OCI-LY3 (cell line): Measurements from ENCODE around the gene CHD6.

Experiments used
- H2AFZ ChIP-seq: fragments of 200-600, 300-600 bp; shearing (Covaris generic); 2 replicates; pipeline ENCODE4 v1.6.0; 2014; ENCODE audit warnings: antibody characterized with exemption, low read depth, low read length
- H3K27ac ChIP-seq: fragments of 200-600, 300-600 bp; sonication (generic); 2 replicates; pipeline ENCODE4 v1.5.1; 2014; ENCODE audit warnings: mild to moderate bottlenecking, low read length, moderate library complexity, mixed read lengths
- H3K27me3 ChIP-seq: fragments of 200-600, 300-600 bp; sonication (generic); 2 replicates; pipeline ENCODE4 v1.6.1; 2014; ENCODE audit warnings: low read depth, low read length, mixed read lengths
- H3K36me3 ChIP-seq: fragments of 200-600, 300-600 bp; sonication (generic); replicated peaks from 2 replicates; pipeline ENCODE3; 2014; ENCODE audit warnings: low read depth, low read length, mixed read lengths
- H3K4me1 ChIP-seq: fragments of 300-600, 200-600 bp; sonication (generic); 2 replicates; pipeline ENCODE4 v1.6.1; 2014; ENCODE audit warnings: low read length, mixed read lengths
- H3K4me2 ChIP-seq: fragments of 200-600, 300-600 bp; sonication (generic); 2 replicates; pipeline ENCODE4 v1.6.1; 2014; ENCODE audit warnings: low read length, mixed read lengths
- H3K4me3 ChIP-seq: fragments of 300-600, 200-600 bp; sonication (generic); 2 replicates; pipeline ENCODE4 v1.5.1; 2014; ENCODE audit warnings: antibody characterized with exemption, mild to moderate bottlenecking, low read length, moderate library complexity
- H3K79me2 ChIP-seq: fragments of 300-600, 200-600 bp; shearing (Covaris generic); 2 replicates; pipeline ENCODE4 v1.6.1; 2014; ENCODE audit warnings: mild to moderate bottlenecking, low read length, mixed read lengths
- H3K9ac ChIP-seq: fragments of 300-600, 200-600 bp; shearing (Covaris generic); 2 replicates; pipeline ENCODE4 v1.6.0; 2014; ENCODE audit warnings: mild to moderate bottlenecking, low read length, moderate library complexity
- H3K9me3 ChIP-seq: fragments of 200-600, 300-600 bp; shearing (Covaris generic); 2 replicates; pipeline ENCODE4 v1.6.1; 2014; ENCODE audit warnings: low read length, mixed read lengths; ENCODE audit not compliant: insufficient read depth
- H4K20me1 ChIP-seq: fragments of 200-600, 300-600 bp; sonication (generic); 2 replicates; pipeline ENCODE4 v1.6.1; 2016; ENCODE audit warnings: low read length, mixed read lengths; ENCODE audit not compliant: insufficient read depth
- EZH2phosphoT487 ChIP-seq: fragments of 200-600 bp; shearing (Covaris generic); IDR thresholded peaks from 2 replicates; pipeline ENCODE4 v1.6.1; 2018; ENCODE audit warnings: antibody characterized with exemption, mixed run types, low read depth
- TF ChIP-seq, protein P1 (sequence below): fragments of 200-600, 300-600 bp; sonication (generic); IDR thresholded peaks from 2 replicates; pipeline ENCODE4 v1.5.1; 2014; ENCODE audit warnings: antibody characterized with exemption, low read length, low read depth

The CHD6 gene, protein sequence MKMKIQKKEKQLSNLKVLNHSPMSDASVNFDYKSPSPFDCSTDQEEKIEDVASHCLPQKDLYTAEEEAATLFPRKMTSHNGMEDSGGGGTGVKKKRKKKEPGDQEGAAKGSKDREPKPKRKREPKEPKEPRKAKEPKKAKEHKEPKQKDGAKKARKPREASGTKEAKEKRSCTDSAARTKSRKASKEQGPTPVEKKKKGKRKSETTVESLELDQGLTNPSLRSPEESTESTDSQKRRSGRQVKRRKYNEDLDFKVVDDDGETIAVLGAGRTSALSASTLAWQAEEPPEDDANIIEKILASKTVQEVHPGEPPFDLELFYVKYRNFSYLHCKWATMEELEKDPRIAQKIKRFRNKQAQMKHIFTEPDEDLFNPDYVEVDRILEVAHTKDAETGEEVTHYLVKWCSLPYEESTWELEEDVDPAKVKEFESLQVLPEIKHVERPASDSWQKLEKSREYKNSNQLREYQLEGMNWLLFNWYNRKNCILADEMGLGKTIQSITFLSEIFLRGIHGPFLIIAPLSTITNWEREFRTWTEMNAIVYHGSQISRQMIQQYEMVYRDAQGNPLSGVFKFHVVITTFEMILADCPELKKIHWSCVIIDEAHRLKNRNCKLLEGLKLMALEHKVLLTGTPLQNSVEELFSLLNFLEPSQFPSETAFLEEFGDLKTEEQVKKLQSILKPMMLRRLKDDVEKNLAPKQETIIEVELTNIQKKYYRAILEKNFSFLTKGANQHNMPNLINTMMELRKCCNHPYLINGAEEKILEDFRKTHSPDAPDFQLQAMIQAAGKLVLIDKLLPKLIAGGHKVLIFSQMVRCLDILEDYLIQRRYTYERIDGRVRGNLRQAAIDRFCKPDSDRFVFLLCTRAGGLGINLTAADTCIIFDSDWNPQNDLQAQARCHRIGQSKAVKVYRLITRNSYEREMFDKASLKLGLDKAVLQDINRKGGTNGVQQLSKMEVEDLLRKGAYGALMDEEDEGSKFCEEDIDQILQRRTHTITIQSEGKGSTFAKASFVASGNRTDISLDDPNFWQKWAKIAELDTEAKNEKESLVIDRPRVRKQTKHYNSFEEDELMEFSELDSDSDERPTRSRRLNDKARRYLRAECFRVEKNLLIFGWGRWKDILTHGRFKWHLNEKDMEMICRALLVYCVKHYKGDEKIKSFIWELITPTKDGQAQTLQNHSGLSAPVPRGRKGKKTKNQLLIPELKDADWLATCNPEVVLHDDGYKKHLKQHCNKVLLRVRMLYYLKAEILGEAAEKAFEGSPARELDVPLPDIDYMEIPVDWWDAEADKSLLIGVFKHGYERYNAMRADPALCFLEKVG (N-terminal part only)

DNA sequence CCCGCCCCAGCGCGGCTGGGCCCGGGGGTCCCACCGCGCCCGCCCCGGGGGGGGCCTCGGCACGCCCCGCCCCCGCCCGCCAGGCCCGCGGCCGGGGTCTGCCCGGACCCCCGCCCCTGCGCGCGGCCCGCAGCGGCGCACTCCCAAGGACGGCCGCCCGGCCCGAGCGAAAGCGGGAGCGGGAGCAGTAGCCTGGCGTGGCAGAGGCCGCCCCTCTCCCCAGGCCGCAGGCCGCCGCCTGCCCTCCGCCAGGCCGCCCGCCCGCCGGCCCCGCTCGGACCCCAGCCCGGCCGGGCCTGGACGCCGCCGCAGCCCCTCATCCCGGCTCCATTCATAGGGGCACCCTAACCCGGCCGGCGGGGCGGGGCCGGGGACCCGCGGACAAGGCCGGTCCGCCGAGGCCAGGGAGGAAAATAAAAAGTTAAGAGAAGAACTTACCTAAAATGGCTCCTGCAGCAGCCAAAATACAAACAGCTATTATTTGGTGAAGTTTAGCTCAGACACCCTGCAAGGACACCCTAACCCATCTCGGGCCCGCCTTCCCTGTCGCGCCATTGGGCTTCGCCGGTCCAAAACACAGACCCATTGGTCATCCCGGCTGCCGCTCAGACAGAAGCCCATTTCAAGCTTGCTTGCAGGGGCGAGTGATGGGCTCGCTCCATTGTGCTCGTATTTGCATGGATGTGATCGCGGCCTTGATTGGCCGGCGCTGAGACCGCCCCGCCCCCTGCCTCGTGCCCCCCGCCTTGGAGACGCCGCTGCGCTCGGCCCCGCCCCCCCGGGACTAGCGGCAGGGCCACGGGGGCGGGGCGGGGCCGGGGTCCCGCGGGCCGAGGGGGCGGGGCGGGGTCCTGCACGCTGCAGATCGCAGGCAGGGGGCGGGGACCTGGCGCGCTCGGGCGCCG lies at the start of gene CHD6:
TSS of gene CHD6 (minus strand) at position 476 of the 905 bp plus-strand sequence. CDS start 67,040 bp downstream, outside the sequence.
- Histone ChIP-seq H3K79me2 (peaks cover 49% of the 10 kb centered on the region), H3K27me3 (no peaks in the 10 kb centered on the region), H3K4me1 (peaks cover 49% of the 10 kb centered on the region), H3K4me3 (peak within 1 kb of the TSS; percentile 87), H3K27ac (peak within 1 kb of the TSS; percentile 66), H4K20me1 (peaks cover 39% of the 10 kb centered on the region), H3K36me3 (peaks cover 7% of the 10 kb centered on the region), H3K9ac (peak within 1 kb of the TSS; percentile 83), H3K4me2 (peak within 1 kb of the TSS; percentile 98), H2AFZ (peak within 1 kb of the TSS; percentile 80), H3K9me3 (no peaks in the 10 kb centered on the region)
- TF ChIP-seq EZH2phosphoT487, result no peak
- TF ChIP-seq, protein P1, sequence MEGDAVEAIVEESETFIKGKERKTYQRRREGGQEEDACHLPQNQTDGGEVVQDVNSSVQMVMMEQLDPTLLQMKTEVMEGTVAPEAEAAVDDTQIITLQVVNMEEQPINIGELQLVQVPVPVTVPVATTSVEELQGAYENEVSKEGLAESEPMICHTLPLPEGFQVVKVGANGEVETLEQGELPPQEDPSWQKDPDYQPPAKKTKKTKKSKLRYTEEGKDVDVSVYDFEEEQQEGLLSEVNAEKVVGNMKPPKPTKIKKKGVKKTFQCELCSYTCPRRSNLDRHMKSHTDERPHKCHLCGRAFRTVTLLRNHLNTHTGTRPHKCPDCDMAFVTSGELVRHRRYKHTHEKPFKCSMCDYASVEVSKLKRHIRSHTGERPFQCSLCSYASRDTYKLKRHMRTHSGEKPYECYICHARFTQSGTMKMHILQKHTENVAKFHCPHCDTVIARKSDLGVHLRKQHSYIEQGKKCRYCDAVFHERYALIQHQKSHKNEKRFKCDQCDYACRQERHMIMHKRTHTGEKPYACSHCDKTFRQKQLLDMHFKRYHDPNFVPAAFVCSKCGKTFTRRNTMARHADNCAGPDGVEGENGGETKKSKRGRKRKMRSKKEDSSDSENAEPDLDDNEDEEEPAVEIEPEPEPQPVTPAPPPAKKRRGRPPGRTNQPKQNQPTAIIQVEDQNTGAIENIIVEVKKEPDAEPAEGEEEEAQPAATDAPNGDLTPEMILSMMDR, result no peak

DNA sequence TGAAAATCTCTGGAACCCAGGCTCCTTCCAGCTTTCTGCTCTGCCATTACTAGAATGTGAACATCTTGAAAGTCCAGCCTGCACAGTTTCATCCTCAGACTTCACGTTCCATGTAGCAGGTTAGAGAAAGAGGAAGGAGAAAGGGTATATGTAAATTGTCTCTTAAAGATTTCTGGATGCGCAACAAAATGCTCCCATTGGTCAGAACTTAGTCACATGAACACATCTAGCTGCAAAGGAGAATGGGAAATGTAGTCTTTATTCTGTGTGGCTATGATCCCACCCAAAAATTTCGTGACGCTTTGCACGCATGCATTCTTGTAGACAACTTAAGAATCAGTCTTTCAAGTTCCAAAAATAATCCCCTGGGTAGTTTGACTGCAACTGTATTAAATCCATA lies 46.4 kb upstream of the CHD6 start:
- H3K79me2 ChIP-seq, result no peaks in the 10 kb centered on the region
- peaks cover 14% of the 10 kb centered on the region for H3K4me1 ChIP-seq
- H3K9ac ChIP-seq, result peak overlapping the region; percentile 61
- H3K4me2 ChIP-seq, result peak overlapping the region; percentile 83
- no peaks in the 10 kb centered on the region for H3K9me3 ChIP-seq
- no peaks in the 10 kb centered on the region for H3K36me3 ChIP-seq
- H3K27me3 ChIP-seq, result no peaks in the 10 kb centered on the region; the same call in 1 of the 2 replicates
- H2AFZ ChIP-seq, result peak overlapping the region; percentile 97
- peak overlapping the region; percentile 75 for H3K4me3 ChIP-seq
- no peaks in the 10 kb centered on the region for H4K20me1 ChIP-seq
- TF ChIP-seq EZH2phosphoT487, result no peak
- TF ChIP-seq, protein P1, result no peak
- peak overlapping the region; percentile 43 for H3K27ac ChIP-seq

DNA sequence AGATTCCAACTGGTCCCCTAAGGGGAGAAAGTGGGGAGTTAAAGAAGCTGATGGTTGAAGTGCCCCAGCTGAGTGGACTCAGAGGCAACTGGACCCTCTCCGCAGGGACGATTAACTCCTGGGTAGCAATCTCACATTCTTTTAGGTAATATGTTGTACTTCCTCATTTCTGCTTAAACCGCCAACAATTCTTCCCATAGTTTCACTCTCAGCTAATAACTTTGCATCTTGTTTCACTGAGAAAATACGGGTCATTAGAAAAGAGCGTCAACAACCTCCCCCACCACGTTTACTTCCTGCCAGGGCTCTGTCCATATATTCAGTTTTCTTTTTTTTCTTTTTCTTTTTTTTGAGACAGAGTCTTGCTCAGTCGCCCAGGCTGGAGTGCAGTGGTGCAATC lies 39.5 kb upstream of the CHD6 start:
- H3K9me3 ChIP-seq, result no peaks in the 10 kb centered on the region
- H3K9ac ChIP-seq, result no peak overlapping the region
- no peak overlapping the region for H3K27ac ChIP-seq
- no peaks in the 10 kb centered on the region for H4K20me1 ChIP-seq
- H3K4me2 ChIP-seq, result peak overlapping the region; percentile 42
- H3K4me3 ChIP-seq, result peak overlapping the region; percentile 4; the same call in 1 of the 2 replicates
- no peaks in the 10 kb centered on the region for H3K36me3 ChIP-seq
- H3K4me1 ChIP-seq, result peaks cover 12% of the 10 kb centered on the region
- no peak overlapping the region for H2AFZ ChIP-seq
- H3K27me3 ChIP-seq, result peaks cover 8% of the 10 kb centered on the region; the same call in 1 of the 2 replicates
- TF ChIP-seq, protein P1, result no peak
- TF ChIP-seq EZH2phosphoT487, result no peak
- H3K79me2 ChIP-seq, result no peaks in the 10 kb centered on the region
